Endothelial cell of hepatic sinusoid (primary cell): ENCODE measurements around the gene WDR90.

Experiments
- in situ Hi-C: cut with HindIII; loops from 2 replicates; pipeline ENCODE4 v1.10.0; 2017; ENCODE audit warnings: low sequenced_read_pairs

WDR90 gene

GRCh38 chr16:652454-653305 lies 3.5 kb downstream of the WDR90 start:
- in situ Hi-C loops: loop anchor here (10.0 kb wide), 1 partner anchor 62 kb away; the partner anchor contains the start of gene METRN

- in situ Hi-C loops: loop anchor here (10.0 kb wide), 1 partner anchor 61 kb away; the partner anchor contains the start of gene METRN
Observed at GRCh38 chr16:654034-654433, 4.9 kb downstream of the WDR90 start.

GRCh38 chr16:657487-657886 lies 8.3 kb downstream of the WDR90 start:
- in situ Hi-C loops: loop anchor here (10.0 kb wide), 1 partner anchor 57 kb away; the partner anchor contains the start of gene METRN

DNA sequence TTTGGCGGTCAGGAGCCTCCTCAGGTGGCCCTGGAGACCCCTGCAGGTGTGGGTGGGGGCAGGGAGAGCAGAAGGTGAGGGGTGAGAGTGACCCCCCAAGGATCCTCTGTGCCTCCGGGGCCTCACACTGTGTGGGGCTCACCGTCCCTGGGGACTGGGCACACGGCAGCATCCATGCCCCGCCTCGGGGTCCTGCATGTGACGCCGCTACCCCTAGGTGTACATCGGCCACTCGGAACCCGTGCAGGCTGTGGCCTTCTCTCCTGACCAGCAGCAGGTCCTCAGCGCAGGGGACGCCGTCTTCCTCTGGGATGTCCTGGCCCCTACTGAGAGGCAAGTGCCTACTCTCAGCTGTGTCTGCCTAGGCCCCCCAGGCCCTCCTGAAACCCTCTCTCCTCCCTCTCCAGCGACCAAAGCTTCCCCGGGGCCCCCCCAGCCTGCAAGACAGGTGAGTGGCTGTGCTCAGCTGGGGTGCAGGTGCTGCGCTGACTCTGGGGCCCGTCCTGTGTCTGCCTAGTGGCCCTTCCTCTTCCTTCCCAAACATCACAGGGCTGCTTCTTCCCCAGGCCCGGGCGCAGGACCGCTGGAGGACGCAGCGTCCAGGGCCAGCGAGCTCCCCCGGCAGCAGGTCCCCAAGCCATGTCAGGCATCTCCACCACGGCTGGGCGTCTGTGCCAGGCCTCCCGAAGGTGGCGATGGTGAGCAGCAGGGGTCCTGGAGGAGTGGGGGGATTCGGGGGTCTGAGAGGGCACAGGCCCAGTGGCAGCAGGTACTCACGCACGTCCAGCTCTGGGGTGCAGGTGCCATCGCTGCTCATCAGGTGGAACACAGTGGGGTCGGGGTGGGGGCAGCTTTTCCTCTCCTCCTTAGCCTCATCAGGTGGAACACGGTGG lies 9.8 kb downstream of the WDR90 start:
- in situ Hi-C loops: loop anchor here (10.0 kb wide), 1 partner anchor 56 kb away; the partner anchor contains the start of gene METRN

- in situ Hi-C loops: loop anchor here (10.0 kb wide), 1 partner anchor 55 kb away; the partner anchor contains the start of gene METRN
Observed at GRCh38 chr16:659618-660017, 10.5 kb downstream of the WDR90 start.

GRCh38 chr16:660132-660458 lies 10.9 kb downstream of the WDR90 start:
- in situ Hi-C loops: no loop called here

DNA sequence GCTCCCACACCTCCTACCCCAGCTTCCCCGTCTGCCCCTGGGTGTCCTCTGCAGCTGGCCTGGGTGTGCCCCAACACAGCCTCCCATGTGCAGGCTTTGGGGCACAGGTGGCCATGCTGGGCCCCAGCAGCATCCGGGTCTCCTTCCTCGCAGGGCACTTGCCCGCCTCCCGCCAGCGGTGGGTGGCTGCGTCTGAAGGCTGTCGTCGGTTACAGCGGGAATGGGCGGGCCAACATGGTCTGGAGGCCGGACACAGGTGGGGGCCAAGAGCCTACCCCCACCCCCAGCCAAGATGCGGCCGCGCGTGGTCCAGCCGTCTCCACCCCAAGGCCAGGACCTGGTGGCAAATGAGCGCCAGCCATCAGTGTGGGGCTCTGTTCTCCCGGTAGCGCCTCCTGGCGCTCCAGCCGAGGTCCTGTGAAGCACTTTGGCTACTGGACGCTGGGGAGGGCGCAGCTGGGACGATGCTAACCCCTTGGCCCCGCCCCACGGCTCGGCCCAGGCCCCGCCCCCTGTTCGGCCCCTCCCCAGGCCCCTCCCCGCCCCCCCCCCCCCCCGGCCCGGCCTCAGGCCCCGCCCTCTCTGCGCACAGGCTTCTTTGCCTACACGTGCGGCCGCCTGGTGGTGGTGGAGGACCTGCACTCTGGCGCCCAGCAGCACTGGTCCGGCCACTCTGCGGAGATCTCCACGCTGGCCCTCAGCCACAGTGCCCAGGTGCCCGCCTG lies 11.5 kb downstream of the WDR90 start:
- in situ Hi-C loops: no loop called here

DNA sequence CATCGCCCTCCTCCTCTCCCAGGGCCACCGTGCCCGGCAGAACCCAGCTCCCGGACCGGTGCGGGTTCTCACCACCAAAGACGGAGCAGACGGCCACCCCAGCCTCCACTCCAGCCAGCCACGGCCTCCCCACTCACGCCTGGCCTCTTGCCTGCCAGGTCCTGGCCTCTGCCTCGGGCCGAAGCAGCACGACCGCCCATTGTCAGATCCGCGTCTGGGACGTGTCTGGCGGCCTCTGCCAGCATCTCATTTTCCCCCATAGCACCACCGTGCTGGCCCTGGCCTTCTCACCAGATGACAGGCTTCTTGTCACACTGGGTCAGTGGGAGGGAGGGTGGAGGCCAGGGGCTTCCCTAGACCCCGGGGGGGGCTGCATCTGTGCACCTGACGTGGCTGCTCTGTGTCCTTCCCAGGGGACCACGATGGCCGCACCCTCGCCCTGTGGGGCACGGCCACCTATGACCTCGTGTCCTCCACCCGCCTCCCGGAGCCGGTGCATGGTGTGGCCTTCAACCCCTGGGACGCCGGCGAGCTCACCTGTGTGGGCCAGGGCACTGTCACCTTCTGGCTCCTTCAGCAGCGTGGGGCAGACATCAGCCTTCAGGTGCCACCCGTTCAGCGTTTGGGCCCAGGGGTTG lies 12.1 kb downstream of the WDR90 start:
- in situ Hi-C loops: no loop called here

- in situ Hi-C loops: no loop called here
Observed at GRCh38 chr16:662095-662494, 12.9 kb downstream of the WDR90 start.

GRCh38 chr16:662597-662996 lies 13.4 kb downstream of the WDR90 start:
- in situ Hi-C loops: no loop called here

DNA sequence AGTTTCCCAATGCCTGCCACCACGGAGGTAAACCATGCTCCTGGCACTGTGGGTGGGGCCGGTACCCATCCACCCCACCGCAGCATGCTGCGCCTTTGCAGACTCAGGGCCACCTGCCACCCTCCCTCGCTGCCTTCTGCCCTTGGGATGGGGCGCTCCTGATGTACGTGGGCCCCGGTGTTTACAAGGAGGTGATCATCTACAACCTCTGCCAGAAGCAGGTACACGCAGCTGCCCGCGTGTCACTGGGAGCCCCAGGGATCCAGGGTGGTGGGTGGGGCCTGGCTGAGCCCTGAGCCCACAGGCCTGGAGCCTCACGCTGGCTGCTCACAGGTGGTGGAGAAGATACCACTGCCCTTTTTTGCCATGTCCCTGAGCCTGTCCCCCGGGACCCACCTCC lies 17.4 kb downstream of the WDR90 start:
- in situ Hi-C loops: no loop called here

DNA sequence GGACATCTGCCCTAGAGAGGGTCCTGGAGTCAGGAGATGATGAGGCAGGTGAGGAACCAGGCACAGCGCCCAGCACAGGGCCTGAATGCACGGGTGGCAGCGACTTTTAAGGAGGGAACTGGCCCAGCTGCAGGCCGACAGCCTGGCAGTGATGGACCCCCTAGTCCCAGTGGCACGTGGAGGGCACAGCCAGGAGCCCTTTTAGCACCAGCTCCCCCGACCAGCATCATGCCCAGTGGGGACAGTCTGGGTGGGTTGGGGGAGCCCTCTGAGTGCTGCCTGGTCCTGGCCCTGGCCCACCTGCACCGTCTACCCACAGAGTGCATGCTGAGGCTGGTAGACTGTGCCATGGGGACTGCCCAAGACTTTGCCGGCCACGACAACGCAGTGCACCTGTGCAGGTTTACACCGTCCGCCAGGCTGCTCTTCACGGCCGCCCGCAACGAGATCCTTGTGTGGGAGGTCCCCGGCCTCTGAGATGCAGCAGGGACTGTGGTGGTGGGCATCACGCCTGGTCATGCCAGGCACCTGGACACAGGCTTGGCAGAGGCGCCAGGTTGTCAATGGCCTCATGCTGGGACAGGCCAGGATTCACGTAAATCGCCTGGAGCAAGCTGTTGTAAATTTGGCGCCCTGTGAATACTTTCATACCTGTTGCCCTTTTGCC lies 18.1 kb downstream of the WDR90 start:
- in situ Hi-C loops: no loop called here

DNA sequence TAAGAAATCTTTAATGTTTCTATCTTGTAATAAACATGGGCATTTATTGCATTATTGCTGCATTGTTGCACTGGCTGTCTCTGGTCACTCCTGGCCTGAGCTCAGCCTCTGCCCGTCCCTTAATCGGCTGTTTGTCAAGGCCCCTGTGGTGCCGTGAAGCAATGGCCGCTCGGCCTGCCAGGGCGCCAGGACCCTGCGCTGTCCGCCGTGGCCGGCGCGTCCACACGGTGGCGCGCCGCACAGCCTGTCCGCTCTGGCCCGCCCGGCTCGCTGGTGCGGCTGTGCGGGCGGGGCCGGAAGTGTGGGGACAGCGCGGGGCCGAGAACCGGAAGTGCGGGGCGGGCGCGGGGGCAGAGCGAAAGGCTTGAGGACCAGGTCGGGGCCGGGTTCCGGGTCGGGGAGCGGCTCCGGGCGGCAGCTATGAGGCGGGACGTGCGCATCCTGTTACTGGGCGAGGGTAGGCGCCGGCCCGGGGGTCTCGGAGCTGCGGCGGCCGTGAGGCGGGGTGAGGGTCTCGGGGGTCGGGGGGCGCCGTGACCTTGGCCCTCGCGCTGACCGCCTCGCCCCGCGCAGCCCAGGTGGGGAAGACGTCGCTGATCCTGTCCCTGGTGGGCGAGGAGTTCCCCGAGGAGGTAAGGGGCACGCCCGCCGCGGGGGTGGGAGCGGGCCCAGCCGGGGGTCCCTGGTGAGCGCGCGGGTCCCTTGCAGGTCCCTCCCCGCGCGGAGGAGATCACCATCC lies 18.8 kb downstream of the WDR90 start, which contains the start of gene RHOT2:
TSS of gene RHOT2 (plus strand) at position 353 of the 739 bp plus-strand sequence. CDS start at position 421, 68 bp downstream.
- in situ Hi-C loops: no loop called here

DNA sequence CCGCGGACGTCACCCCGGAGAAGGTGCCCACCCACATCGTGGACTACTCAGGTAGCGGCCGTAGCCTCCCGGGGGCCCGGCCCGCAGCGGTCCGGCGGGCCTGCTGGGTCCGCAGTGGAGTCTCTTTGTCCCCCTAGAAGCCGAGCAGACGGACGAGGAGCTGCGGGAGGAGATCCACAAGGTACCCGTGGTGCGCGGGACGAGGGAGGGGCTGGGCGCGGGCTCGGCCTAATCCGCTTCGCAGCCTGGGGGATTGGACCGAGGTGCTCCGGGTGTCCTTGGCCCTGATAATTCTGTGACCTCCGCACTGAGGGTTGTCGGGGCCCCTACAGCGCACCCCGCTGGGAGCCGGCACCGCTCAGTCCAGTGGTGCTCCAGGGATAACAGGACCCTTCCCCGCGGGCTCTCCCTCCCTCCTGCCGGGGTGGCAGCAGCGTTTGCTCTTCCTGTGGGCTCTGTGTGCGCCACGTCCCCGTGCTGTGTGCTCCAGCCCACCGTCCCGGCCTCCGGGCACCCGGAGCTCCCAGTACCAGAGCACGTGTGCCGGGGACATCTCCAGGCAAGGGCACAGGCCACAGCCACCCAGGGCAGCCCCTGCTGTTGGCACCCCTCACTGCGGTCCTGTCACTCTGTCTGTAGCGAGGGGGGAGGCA lies 19.5 kb downstream of the WDR90 start:
- in situ Hi-C loops: no loop called here

DNA sequence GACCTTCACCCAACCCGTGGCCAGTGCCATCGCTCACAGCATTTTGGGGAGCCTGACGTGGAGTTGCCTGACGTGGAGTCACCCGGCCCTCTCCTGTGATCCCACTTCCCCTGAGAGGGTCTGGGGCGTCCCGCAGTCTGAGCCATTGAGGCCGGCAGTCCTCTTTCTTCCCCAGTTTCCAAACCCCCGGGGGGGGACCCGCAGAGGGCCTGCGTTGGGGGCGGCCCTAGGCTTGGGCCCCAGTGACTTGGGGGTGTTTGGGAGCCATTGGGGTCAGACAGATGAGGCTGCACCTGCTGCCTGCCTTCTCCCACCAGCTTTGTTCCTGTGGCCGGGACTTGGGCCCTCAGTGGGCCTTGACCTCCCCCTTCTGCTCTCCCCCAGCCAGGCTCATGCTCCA lies 20.5 kb downstream of the WDR90 start:
- in situ Hi-C loops: no loop called here

DNA sequence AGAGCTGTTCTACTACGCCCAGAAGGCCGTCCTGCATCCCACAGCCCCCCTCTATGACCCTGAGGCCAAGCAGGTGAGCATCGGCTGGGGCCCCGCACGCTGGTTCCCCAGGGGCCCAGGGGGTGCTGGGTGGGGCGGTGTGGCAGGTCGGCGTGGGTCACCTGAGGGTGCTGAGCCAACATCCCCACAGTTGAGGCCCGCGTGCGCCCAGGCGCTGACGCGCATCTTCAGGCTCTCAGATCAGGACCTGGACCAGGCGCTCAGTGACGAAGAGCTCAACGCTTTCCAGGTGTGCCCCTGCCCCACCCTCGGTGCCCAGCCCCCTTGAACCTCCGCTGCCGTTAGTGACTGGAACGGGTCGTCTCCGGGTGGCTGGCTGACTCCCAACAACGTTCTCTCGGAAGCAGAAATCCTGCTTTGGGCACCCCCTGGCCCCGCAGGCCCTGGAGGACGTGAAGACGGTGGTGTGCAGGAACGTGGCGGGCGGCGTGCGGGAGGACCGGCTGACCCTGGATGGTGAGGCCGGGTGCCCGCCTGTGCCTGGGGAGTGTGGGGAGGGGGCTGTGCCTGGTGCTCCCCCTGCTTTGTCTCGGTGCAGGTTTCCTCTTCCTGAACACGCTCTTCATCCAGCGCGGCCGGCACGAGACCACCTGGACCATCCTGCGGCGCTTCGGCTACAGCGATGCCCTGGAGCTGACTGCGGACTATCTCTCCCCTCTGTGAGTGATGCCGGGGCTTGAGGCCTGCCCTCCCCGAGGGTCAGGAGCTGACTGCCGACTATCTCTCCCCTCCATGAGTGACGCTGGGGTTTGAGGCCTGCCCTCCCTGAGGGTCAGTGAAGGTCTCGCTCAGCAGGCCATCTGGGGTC lies 21.6 kb downstream of the WDR90 start:
- in situ Hi-C loops: no loop called here

GRCh38 chr16:671353-672131 lies 22.4 kb downstream of the WDR90 start:
- in situ Hi-C loops: no loop called here
